SK-N-SH treated with all-trans-retinoic acid at 6 μM for 48 hours (cell line): ENCODE measurements around the gene SMIM32.
A peak's percentile ranks its signal among the peaks of the same experiment; 100 is the strongest.

Source experiments
- ATAC-seq: fragments of 200-7000 bp; cut with Tn5 transposase; 3 replicates; pipeline ENCODE4 v1.9.1; 2020; ENCODE audit warnings: mild to moderate bottlenecking, moderate library complexity
- ARNTL ChIP-seq: fragments of 450-650 bp; formaldehyde crosslinking; IDR thresholded peaks from 2 replicates; pipeline ENCODE4 v1.5.0; 2020; ENCODE audit warnings: low read depth, mild to moderate bottlenecking, moderate library complexity, borderline replicate concordance
- BACH2 ChIP-seq: fragments of 250-450 bp; sonication (Bioruptor Pico); IDR thresholded peaks from 2 replicates; pipeline ENCODE4 v1.9.0; 2021; ENCODE audit warnings: mild to moderate bottlenecking, borderline replicate concordance
- CSDC2 ChIP-seq: fragments of 250-450 bp; sonication (Bioruptor Pico); IDR thresholded peaks from 2 replicates; pipeline ENCODE4 v1.5.0; 2020; ENCODE audit warnings: mild to moderate bottlenecking, moderate library complexity
- CSRNP3 ChIP-seq: fragments of 250-450 bp; sonication (Bioruptor Pico); IDR thresholded peaks from 2 replicates; pipeline ENCODE4 v1.5.1; 2021; ENCODE audit warnings: mild to moderate bottlenecking, moderate library complexity
- ESRRG ChIP-seq: fragments of 250-450 bp; sonication (Bioruptor Pico); IDR thresholded peaks from 2 replicates; pipeline ENCODE4 v1.6.1; 2021; ENCODE audit warnings: mild to moderate bottlenecking
- GLIS3 ChIP-seq: fragments of 250-450 bp; sonication (Bioruptor Pico); IDR thresholded peaks from 2 replicates; pipeline ENCODE4 v1.5.0; 2020; ENCODE audit warnings: mild to moderate bottlenecking, moderate library complexity
- ISL1 ChIP-seq: fragments of 250-450 bp; sonication (Bioruptor Pico); IDR thresholded peaks from 2 replicates; pipeline ENCODE4 v2.1.2; 2022; ENCODE audit warnings: mild to moderate bottlenecking, moderate library complexity
- PATZ1 ChIP-seq: fragments of 250-450 bp; sonication (Bioruptor Pico); IDR thresholded peaks from 2 replicates; pipeline ENCODE4 v1.8.0; 2020; ENCODE audit warnings: mild to moderate bottlenecking, moderate library complexity, borderline replicate concordance
- POU6F1 ChIP-seq: fragments of 250-450 bp; sonication (Bioruptor Pico); IDR thresholded peaks from 2 replicates; pipeline ENCODE4 v1.8.0; 2021; ENCODE audit warnings: low read depth, mild to moderate bottlenecking, moderate library complexity, borderline replicate concordance
- RARB ChIP-seq: fragments of 250-450 bp; sonication (Bioruptor Pico); IDR thresholded peaks from 2 replicates; pipeline ENCODE4 v1.8.0; 2021; ENCODE audit warnings: mild to moderate bottlenecking, moderate library complexity
- SNAI2 ChIP-seq: fragments of 250-450 bp; sonication (Bioruptor Pico); IDR thresholded peaks from 2 replicates; pipeline ENCODE4 v1.5.0; 2020; ENCODE audit warnings: mild to moderate bottlenecking, moderate library complexity
- TCF4 ChIP-seq: fragments of 250-450 bp; sonication (Bioruptor Pico); IDR thresholded peaks from 2 replicates; pipeline ENCODE4 v1.8.0; 2021; ENCODE audit warnings: mild to moderate bottlenecking, moderate library complexity, borderline replicate concordance
- TOX ChIP-seq: fragments of 250-450 bp; sonication (Bioruptor Pico); IDR thresholded peaks from 2 replicates; pipeline ENCODE4 v1.8.0; 2021; ENCODE audit warnings: mild to moderate bottlenecking, moderate library complexity, borderline replicate concordance
- TSHZ2 ChIP-seq: fragments of 250-450 bp; sonication (Bioruptor Pico); IDR thresholded peaks from 2 replicates; pipeline ENCODE4 v1.5.0; 2020; ENCODE audit warnings: mild to moderate bottlenecking, moderate library complexity
- ZFP3 ChIP-seq: fragments of 250-450 bp; sonication (Bioruptor Pico); IDR thresholded peaks from 2 replicates; pipeline ENCODE4 v1.5.0; 2020; ENCODE audit warnings: mild to moderate bottlenecking, moderate library complexity
- ZFP30 ChIP-seq: fragments of 450-650 bp; formaldehyde crosslinking; IDR thresholded peaks from 2 replicates; pipeline ENCODE4 v1.5.0; 2022; ENCODE audit warnings: mild to moderate bottlenecking, moderate library complexity
- ZNF8 ChIP-seq: fragments of 450-650 bp; formaldehyde crosslinking; IDR thresholded peaks from 2 replicates; pipeline ENCODE4 v1.5.0; 2020; ENCODE audit warnings: mild to moderate bottlenecking, moderate library complexity

SMIM32 gene

GRCh38 chr5:136159457-136159856, 33.5 kb downstream of the SMIM32 start:
- TF ChIP-seq RARB (CRISPR knock-in tag), result no peak
- no peak for TF ChIP-seq ZFP30
- TF ChIP-seq POU6F1 (CRISPR knock-in tag), result no peak
- TF ChIP-seq GLIS3 (CRISPR knock-in tag), result no peak
- no peak for TF ChIP-seq ARNTL
- TF ChIP-seq ZFP3 (CRISPR knock-in tag), result no peak
- no peak for TF ChIP-seq TOX
- TF ChIP-seq, all 23 proteins: peak for 0
- peak; percentile 58 for ATAC-seq

- no peak for TF ChIP-seq CSDC2 (CRISPR knock-in tag)
- no peak for TF ChIP-seq ZNF8 (CRISPR knock-in tag)
- no peak for TF ChIP-seq ESRRG (CRISPR knock-in tag)
- TF ChIP-seq ZFP30, result no peak
- no peak for TF ChIP-seq POU6F1 (CRISPR knock-in tag)
- TF ChIP-seq TCF4 (CRISPR knock-in tag), result no peak
- TF ChIP-seq GLIS3 (CRISPR knock-in tag), result no peak
- TF ChIP-seq ISL1 (CRISPR knock-in tag), result no peak
- no peak for TF ChIP-seq CSRNP3 (CRISPR knock-in tag)
- TF ChIP-seq TSHZ2, result no peak
- TF ChIP-seq PATZ1, result no peak
- TF ChIP-seq, all 23 proteins: peak for 0
These were observed 35.4 kb downstream of the SMIM32 start for GRCh38 chr5:136157514-136157913.

GRCh38 chr5:136155761-136156160, 37.2 kb downstream of the SMIM32 start:
- TF ChIP-seq POU6F1 (CRISPR knock-in tag) (no peak), BACH2 (no peak), TSHZ2 (no peak), SNAI2 (CRISPR knock-in tag) (no peak)
- no peak for ATAC-seq

More at GRCh38 chr5:136157514-136157913, 35.4 kb downstream of the SMIM32 start:
- ATAC-seq, result no peak
